ENCODE measurements around the gene SLC13A2.

The SLC13A2 gene

GRCh38 chr17:28526381-28526780, 52.9 kb downstream of the SLC13A2 start:
- DNase-seq (ENCODE audit: low spot score): no peak
- no peak for TF ChIP-seq CTCF (IDR thresholded peaks at IDR 0.05; ENCODE audit: extremely low read depth, missing control alignments)

DNA sequence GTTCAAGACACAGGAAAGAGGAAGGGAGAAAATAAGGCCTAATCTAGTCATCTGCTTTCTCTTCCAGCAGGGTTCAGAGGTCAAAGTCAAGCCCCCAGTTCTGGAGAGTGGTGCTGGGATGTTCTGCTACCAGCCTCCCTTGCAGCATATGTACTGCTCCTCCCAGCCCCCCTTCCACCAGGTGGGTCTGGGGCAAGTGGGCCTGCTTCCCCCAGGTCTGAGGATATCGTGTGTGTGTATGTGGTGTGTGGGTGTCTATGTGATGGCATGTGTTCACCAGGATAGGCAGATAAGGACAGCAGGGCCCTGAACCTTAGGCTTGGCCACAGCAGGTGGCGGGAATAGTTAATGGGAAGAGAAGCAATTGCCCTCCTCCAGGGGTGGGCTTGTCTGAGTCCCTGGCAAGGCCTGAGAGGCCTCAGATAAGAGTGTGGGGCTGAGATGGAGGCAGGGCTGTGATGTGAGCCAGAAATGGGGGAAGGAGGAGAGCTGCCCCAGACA, 53.8 kb downstream of the SLC13A2 start:
- TF ChIP-seq CTCF (IDR thresholded peaks at IDR 0.05; ENCODE audit: extremely low read depth, missing control alignments): no peak

DNA sequence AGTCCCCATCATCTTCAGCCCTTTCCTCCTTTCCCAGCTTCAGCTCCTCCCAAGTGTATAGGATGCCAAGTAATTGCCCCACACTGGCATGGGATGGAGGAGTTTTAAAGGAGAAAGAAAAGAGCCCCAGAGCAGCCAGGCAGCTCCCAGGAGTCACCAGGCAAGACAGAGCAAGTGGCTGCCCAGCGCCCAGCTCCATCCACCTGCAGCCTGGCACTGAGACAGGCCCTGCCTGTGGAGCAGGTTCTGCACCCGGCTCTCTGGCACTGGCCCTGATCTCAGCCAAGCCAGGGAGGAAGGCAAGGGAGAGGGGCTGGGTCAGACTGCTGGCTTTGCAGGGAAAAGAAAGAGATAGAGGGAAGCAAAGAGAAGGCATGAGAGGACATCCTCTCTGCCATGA, 54.4 kb downstream of the SLC13A2 start:
- no peak for TF ChIP-seq CTCF (IDR thresholded peaks at IDR 0.05; ENCODE audit: extremely low read depth, missing control alignments)
- no peak for DNase-seq (ENCODE audit: low spot score)

More for the DNA sequence above, 53.8 kb downstream of the SLC13A2 start:
- DNase-seq (ENCODE audit: low spot score): no peak

- no peak for TF ChIP-seq CTCF (IDR thresholded peaks at IDR 0.05; ENCODE audit: extremely low read depth, missing control alignments)
- no peak for DNase-seq (ENCODE audit: low spot score)
Observed at GRCh38 chr17:28528327-28529012, 55.0 kb downstream of the SLC13A2 start.

GRCh38 chr17:28529013-28529400, 55.6 kb downstream of the SLC13A2 start:
- no peak for DNase-seq (ENCODE audit: low spot score)
- TF ChIP-seq CTCF (IDR thresholded peaks at IDR 0.05; ENCODE audit: extremely low read depth, missing control alignments): no peak

DNA sequence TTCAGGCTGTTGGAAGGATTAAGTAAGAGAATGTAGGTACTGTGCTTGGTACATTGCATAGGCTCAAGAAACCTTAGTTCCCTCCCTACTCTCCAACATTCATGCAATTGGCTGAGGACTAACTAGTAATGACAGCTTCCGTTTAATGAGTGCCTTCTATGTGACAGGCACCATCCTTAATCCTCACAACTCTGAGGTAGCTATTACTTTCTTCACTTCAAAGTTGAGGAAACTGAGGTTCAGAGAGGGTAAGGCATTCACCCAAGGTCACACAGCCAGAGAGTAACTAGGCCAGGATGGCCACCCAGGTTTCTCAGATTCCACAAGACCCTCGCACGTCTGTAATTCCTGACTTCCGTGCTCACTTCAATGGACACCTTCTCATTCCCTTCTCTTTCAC, 56.8 kb downstream of the SLC13A2 start:
- DNase-seq (ENCODE audit: low spot score): no peak
- TF ChIP-seq CTCF (IDR thresholded peaks at IDR 0.05; ENCODE audit: extremely low read depth, missing control alignments): no peak

- TF ChIP-seq CTCF (IDR thresholded peaks at IDR 0.05; ENCODE audit: extremely low read depth, missing control alignments): no peak
- DNase-seq (ENCODE audit: low spot score): no peak
Observed at GRCh38 chr17:28530926-28531325, 57.5 kb downstream of the SLC13A2 start.
